GM18505 (cell line): Measurements from ENCODE around the gene IL20RB.

Experiments
- ATAC-seq: cut with Tn5 transposase; IDR thresholded peaks from one replicate; pipeline ENCODE4 v1.9.1; 2021; ENCODE audit not compliant: unreplicated experiment
- POLR2A ChIP-seq: IDR thresholded peaks from 4 replicates; pipeline ENCODE4 v1.6.1; 2011; ENCODE audit warnings: borderline replicate concordance; ENCODE audit not compliant: insufficient read depth, insufficient read length; ENCODE audit errors: extremely low read depth

IL20RB gene

DNA sequence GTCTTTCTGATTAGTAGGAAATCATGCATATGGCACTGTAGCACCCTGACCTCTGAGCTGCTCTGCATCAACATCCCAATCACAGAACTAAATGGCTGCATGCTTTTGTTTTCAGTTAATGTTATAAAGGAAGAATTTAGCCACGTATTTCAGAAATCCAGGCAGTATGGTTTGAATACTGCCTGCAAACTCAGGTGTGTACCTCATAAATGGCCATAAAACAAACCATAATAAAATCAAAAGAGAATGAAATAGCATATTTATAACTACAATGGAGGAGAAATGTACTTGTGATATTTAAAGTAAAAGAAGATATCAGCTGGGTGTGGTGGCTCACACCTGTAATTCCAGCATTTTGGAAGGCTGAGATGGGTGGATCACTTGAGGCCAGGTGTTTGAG lies 94.5 kb downstream of the IL20RB start:
- TF ChIP-seq POLR2A = no peak

More for the DNA sequence above, 94.5 kb downstream of the IL20RB start:
- ATAC-seq = no peak
